DMS79 treated with DMSO at 0.1 percent for 48 hours (cell line): ENCODE results near the gene SEC11A.

Source experiments
- DNase-seq: peaks from one replicate; lab custom pipeline; 2025; lab: John Stamatoyannopoulos, UW

SEC11A gene

GRCh38 chr15:84681831-84682230 is 34.1 kb downstream of the SEC11A start:
- no peak for DNase-seq

- DNase-seq: peak; percentile 62
These were observed 44.7 kb downstream of the SEC11A start for GRCh38 chr15:84671211-84671610.

- no peak for DNase-seq
These were observed 46.2 kb downstream of the SEC11A start for GRCh38 chr15:84669726-84670125.

GRCh38 chr15:84668221-84668982 is 47.5 kb downstream of the SEC11A start:
- peak; percentile 89 for DNase-seq

- DNase-seq: no peak
These were observed 49.6 kb downstream of the SEC11A start for GRCh38 chr15:84666373-84666772.

- DNase-seq: no peak
These were observed 54.9 kb downstream of the SEC11A start for GRCh38 chr15:84661001-84661400.

GRCh38 chr15:84659904-84660781 is 55.8 kb downstream of the SEC11A start:
- DNase-seq: peak; percentile 31

- peak; percentile 6 for DNase-seq
These were observed 57.0 kb downstream of the SEC11A start for GRCh38 chr15:84658788-84659411.

- DNase-seq: peak; percentile 54
These were observed 57.7 kb downstream of the SEC11A start, which contains the start of gene NMB for GRCh38 chr15:84658080-84658787. Gene NMB, minus strand, starts transcription at chr15:84658199. Its CDS starts 47 bp downstream, at chr15:84658152.

- no peak for DNase-seq
These were observed 58.2 kb downstream of the SEC11A start for GRCh38 chr15:84657748-84658079.

- no peak for DNase-seq
These were observed 59.0 kb downstream of the SEC11A start for GRCh38 chr15:84656972-84657371.

GRCh38 chr15:84654689-84655453 is 61.1 kb downstream of the SEC11A start:
- peak; percentile 28 for DNase-seq

- peak; percentile 49 for DNase-seq
These were observed 61.8 kb downstream of the SEC11A start, which contains the start of gene WDR73 for GRCh38 chr15:84653910-84654688. Gene WDR73, minus strand, starts transcription at chr15:84654283. Its CDS starts 9 bp downstream, at chr15:84654274.

GRCh38 chr15:84653584-84653909 is 62.4 kb downstream of the SEC11A start:
- no peak for DNase-seq

GRCh38 chr15:84649706-84650105 is 66.2 kb downstream of the SEC11A start:
- DNase-seq: no peak

- DNase-seq: no peak
These were observed 67.4 kb downstream of the SEC11A start for GRCh38 chr15:84648539-84648938.

- DNase-seq: no peak
These were observed 68.2 kb downstream of the SEC11A start for GRCh38 chr15:84647726-84648125.

GRCh38 chr15:84645997-84646396 is 69.9 kb downstream of the SEC11A start:
- no peak for DNase-seq

GRCh38 chr15:84645496-84645895 is 70.4 kb downstream of the SEC11A start:
- DNase-seq: no peak

- no peak for DNase-seq
These were observed 72.1 kb downstream of the SEC11A start for GRCh38 chr15:84643838-84644237.
